GM21717 (cell line): Measurements from ENCODE around the gene EMP2.

Experiments used
- ATAC-seq: cut with Tn5 transposase; IDR thresholded peaks from one replicate; pipeline ENCODE4 v1.9.1; 2021; ENCODE audit warnings: mild to moderate bottlenecking, moderate library complexity; ENCODE audit not compliant: unreplicated experiment

EMP2 gene

GRCh38 chr16:10494343-10495030, 85.9 kb downstream of the EMP2 start:
- ATAC-seq = no peak

GRCh38 chr16:10493276-10493675, 87.1 kb downstream of the EMP2 start:
- no peak for ATAC-seq

GRCh38 chr16:10490141-10490540, 90.3 kb downstream of the EMP2 start:
- no peak for ATAC-seq

GRCh38 chr16:10485698-10486382, 94.6 kb downstream of the EMP2 start:
- no peak for ATAC-seq

- ATAC-seq = no peak
Observed at GRCh38 chr16:10485159-10485558, 95.2 kb downstream of the EMP2 start.

GRCh38 chr16:10480151-10480550, 100.2 kb downstream of the EMP2 start:
- no peak for ATAC-seq
